ENCODE results near the gene ABCC3.

- TF ChIP-seq POLR2A (IDR thresholded peaks at IDR 0.05): no peak
- TF ChIP-seq, protein P1, sequence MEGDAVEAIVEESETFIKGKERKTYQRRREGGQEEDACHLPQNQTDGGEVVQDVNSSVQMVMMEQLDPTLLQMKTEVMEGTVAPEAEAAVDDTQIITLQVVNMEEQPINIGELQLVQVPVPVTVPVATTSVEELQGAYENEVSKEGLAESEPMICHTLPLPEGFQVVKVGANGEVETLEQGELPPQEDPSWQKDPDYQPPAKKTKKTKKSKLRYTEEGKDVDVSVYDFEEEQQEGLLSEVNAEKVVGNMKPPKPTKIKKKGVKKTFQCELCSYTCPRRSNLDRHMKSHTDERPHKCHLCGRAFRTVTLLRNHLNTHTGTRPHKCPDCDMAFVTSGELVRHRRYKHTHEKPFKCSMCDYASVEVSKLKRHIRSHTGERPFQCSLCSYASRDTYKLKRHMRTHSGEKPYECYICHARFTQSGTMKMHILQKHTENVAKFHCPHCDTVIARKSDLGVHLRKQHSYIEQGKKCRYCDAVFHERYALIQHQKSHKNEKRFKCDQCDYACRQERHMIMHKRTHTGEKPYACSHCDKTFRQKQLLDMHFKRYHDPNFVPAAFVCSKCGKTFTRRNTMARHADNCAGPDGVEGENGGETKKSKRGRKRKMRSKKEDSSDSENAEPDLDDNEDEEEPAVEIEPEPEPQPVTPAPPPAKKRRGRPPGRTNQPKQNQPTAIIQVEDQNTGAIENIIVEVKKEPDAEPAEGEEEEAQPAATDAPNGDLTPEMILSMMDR (IDR thresholded peaks at IDR 0.05): no peak
- TF ChIP-seq EP300 (IDR thresholded peaks at IDR 0.05): no peak
These were observed 7.5 kb upstream of the ABCC3 start for GRCh38 chr17:50627036-50627781.
